Occipital lobe (tissue), 2 donors: ENCODE results near the gene ABHD2. TPM values are rescaled to one million over a fixed set of nuclear protein-coding genes. Genes with fewer than 3 reads are reported as not detected.
"Not testable (repeated sequence)": the region's sequence is repeated elsewhere in the genome, so short reads cannot be mapped to it uniquely, and the experiment has no call there.

ENCODE experiments used
- DNase-seq: peaks from one replicate; lab custom pipeline; 2025; lab: John Stamatoyannopoulos, UW
- total RNA-seq: library from RNA; depleted of rRNA; stranded (reverse); fragments of >200 nt; gene quantifications from one replicate; pipeline ENCODE4 v1.2.3, GENCODE V29; 2014

The ABHD2 gene, protein sequence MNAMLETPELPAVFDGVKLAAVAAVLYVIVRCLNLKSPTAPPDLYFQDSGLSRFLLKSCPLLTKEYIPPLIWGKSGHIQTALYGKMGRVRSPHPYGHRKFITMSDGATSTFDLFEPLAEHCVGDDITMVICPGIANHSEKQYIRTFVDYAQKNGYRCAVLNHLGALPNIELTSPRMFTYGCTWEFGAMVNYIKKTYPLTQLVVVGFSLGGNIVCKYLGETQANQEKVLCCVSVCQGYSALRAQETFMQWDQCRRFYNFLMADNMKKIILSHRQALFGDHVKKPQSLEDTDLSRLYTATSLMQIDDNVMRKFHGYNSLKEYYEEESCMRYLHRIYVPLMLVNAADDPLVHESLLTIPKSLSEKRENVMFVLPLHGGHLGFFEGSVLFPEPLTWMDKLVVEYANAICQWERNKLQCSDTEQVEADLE
- 55.2 TPM for total RNA-seq

DNA sequence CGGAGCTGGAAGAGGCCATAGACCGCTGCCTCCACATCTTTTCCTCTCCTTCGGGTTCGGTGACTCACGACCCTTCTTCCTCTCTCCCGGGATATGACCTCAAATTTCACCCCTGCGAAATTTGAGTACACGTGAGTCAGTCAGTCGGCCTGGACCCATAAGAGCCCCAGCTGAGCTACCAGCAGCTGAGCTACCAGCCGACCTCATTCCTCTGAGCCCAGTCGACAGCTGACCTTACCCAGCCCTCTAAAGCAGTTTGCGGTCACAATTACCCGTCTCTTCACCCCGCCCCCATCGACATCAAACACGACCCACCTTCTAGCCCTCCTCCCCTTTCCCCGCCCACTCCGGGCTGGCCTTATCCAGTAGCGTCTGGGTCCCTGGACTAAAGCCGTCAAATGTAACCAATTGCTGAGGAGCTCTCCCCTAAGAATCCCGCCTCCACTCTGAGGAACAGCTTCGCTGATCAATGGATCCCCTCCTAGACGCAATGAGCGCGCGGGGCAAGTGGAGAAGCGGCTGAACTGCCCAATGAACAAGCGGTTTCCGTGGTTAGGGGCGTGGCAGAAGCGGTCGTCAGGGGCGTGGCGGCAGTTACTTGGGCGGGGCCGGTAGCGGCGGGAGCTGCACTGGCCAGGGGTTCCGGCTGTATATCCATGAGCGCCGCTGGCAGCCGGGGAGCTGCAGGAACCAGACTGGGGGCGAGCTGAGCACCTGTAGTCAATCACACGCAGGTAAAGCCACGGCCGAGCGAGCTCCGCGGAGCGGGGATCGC is at the start of gene ABHD2:
Gene ABHD2, plus strand, starts transcription at position 627 of the 775 bp plus-strand sequence. CDS start 27,872 bp downstream, outside the sequence.
- peak; percentile 100 for DNase-seq

DNA sequence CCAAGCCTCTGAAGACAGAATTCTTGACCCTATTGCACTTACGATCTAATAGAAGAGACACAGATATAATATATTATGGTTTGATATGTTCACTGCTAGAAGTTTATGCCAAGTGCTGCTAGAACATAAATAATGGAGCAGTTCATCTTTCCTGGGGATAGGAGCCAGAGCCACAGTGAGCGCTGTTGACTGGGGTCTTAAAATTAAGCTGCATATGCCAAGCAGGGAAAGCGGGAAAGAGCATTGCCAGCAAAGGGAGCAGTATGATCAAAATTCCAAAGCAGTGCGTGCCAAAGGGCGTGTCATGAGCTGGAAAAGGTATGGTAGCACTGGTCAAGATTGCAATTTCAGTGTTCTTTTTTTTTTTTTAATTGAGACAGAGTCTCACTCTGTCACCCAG is 49.1 kb upstream of the ABHD2 start:
- no peak for DNase-seq

DNA sequence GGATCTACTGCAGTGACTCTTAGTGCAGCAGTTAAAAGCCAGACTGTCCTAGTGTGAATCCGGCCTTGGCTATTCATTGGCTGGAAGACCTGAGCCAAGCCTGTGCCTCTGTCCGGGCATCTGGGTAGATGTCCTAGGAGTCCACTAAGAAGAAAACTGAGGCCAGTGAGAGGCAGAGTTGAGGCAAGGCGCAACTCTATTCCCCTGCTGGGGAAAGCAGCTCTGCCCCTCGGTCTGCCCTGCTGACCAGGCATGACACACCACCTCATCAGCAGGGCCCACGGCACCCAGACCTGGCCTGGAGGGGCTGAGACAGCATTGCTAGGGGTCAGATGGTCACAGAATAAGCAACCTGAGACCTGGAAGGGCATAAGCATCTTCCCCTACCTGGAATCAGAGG is 46.7 kb upstream of the ABHD2 start:
- DNase-seq = no peak

DNA sequence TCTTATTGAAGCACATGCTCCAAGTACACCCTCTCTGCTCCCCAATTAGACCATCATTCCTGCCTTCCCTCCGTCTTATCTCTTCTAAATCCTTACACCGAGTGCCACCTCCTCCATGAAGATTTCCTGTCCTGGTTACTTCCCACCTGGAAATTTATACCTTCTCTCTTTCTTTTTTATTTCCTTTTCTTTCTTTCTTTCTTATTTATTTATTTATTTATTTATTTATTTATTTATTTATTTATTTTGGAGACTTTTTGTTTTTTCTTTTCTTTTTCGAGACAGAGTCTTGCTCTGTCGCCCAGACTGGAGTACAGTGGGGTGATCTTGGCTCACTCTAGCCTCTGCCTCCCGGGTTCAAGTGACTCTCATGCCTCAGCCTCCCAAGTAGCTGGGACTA is 45.9 kb upstream of the ABHD2 start:
- no peak for DNase-seq

DNA sequence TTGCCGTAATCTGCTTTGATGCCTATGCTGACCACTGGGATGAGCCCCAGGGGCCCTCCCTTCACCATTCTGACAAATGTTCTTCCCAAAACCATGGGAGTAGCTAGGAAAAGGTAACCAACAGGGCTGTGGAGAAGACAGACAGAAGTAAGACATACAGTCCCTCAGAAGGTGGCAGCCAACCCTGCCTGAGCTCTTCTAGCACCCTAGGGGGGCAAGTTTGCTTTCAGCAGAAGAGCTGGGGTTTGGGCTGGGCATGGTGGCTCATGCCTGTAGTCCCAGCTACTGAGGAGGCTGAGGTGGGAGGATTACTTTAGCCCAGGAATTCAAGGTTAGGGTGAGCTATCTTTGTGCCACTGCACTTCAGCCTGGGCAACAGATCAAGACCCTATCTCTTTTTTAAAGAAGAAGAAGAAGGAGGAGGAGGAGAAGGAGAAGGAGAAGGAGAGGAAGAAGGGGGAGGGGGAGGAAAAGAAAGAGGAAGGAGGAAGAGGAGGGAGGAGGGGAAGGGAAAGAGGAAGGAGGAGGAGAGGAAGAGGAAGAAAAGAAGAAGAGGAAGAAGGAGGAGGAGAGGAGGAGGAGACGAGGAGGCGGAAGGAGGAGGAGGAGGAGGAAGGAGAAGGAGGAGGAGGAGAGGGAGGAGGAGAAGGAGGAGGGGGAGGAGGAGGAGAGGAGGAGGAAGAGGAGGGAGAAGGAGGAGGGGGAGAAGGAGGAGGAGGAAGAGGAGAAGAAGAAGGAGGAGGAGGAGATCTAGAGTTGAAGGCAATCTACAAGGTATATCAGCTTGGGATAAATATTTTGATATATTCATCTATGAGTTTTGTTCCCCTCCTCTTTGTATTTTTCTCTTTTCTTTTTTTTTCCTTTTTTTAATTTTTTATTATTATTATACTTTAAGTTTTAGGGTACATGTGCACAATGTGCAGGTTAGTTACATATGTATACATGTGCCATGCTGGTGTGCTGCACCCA is 44.9 kb upstream of the ABHD2 start:
- DNase-seq = no peak

DNA sequence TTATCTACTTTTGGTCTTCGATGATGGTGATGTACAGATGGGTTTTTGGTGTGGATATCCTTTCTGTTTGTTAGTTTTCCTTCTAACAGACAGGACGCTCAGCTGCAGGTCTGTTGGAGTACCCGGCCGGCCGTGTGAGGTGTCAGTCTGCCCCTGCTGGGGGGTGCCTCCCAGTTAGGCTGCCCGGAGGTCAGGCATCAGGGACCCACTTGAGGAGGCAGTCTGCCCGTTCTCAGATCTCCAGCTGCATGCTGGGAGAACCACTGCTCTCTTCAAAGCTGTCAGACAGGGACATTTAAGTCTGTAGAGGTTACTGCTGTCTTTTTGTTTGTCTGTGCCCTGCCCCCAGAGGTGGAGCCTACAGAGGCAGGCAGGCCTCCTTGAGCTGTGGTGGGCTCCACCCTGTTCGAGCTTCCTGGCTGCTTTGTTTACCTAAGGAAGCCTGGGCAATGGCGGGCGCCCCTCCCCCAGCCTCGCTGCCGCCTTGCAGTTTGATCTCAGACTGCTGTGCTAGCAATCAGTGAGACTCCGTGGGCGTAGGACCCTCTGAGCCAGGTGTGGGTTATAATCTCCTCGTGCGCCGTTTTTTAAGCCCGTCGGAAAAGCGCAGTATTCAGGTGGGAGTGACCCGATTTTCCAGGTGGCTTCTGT is 39.1 kb upstream of the ABHD2 start:
- DNase-seq = not testable (repeated sequence)

DNA sequence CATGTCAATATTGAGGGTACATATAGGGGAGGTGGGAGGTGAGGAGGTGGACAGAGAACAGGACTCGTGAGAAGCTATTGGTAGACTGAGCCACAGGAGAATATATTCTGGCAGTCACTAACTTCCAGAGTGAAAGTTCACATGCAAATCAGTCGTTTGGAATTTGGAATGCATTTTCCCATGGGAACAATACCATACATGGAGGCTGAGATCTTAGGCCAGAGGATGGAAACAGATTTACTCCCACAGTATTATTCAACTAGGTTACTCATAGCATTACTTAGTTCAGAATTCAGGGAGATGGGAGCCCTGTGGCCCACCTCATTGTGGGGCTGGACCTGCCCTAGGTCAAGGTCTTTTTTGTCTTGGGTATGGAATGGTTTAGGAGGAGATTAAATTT is 36.4 kb upstream of the ABHD2 start:
- DNase-seq = no peak

DNA sequence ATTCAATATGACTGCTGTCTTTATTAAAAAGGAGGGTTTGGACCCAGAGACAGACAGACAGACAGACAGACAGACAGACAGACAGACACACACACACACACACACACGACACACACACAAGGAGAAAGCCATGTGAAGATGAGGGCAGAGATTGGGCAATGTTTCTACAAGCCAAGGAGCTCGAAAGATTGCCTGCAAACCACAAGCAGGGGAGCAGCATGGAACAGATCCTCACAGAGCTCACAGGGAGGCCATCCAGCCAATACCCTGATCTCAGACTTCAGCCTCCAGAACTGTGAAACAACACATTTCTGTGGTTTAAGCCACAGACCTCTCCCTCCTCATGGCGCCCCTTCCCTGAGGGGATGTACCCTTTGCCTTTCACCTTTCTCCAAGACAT is 35.8 kb upstream of the ABHD2 start:
- DNase-seq = no peak

DNA sequence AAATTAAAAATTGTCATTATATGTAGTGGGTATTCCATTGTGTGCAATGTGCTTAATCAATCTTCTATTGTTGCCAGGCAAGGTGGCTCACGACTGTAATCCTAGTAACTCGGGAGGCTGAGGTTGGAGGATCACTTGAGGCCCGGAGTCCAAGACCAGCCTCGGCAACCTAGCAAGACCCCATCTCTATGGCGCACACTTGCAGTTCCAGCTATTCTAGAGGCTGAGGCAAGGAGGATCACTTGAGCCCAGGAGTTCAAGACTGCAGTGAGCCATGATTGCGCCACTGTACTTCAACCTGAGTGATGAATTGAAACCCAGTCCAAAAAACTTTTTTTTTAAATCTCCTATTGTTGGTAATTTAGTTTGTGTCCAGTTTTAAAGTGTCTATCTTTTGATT is 33.4 kb upstream of the ABHD2 start:
- no peak for DNase-seq

DNA sequence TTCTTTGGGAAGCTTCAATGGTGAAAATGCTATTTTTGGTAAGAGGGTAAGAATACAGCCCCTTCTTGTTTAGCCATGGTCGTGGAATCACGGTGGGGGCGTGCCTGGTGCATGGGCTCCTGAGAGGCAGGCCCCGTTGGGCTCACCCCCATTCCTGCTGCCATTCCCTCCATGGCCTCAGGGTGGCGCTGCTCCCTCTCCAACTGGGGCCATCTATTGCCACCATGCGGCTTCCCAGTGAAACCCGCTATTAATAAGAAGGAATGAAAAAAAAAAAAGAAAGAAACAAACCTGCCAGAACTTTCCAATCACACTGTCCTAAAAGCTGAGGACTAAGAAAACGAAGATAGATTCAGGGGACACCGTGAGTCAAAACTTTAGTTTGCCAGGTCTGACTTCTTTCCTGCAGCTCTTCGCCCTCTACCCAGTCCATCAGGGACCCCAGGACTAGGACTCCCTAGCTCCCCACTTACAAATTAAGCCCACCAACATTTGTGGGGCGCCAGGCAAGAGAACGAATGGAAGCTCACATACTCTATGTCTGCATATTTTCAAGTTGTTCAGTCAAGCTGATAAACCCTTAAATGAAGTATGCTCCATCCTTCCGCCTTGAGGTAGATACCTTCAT is 30.6 kb upstream of the ABHD2 start:
- DNase-seq = peak; percentile 56

DNA sequence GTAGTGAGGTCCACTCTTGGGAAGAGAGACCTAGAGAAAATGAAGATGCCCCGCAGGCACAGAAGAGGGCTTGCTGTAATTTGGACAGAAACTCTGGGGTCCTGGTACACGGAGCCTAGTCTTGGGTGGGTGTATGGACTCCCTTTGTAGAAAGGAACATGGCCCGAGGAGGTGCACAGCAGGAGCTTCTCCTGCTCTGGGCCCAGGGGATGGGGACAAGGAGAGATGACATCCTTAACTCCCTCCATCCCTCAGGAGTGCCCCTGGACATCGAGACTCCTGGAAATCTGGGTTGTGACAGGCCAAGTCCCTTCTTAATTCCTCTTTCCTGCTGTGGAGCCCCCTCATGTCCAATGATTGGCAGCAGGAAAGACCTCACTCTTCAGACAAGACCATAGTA is 29.9 kb upstream of the ABHD2 start:
- no peak for DNase-seq

DNA sequence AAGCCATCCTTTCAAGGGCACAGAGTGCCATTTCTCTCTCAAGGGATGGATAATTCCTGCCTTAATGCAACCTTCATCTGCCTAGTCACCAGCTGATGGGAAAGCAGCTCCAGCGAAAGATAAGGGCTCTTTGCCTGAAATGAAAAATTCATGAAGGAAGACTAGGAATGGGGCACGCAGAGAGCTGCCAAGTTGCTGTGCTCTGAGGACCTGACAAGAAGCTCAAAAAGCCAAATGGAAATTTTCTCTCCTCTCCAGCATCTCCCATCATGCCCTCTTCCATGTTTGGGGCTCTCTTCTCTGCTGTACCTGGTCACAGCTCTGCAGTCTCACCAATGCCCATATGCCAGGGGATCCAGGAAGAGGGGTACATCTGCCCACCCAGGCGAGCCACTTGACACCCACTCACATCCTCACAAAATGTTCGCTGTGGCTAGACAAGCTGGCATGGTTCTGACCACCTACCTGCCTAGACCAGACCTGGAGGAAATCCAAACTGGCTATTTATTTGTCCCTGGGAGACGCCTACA is 29.3 kb upstream of the ABHD2 start:
- DNase-seq = peak; percentile 10

DNA sequence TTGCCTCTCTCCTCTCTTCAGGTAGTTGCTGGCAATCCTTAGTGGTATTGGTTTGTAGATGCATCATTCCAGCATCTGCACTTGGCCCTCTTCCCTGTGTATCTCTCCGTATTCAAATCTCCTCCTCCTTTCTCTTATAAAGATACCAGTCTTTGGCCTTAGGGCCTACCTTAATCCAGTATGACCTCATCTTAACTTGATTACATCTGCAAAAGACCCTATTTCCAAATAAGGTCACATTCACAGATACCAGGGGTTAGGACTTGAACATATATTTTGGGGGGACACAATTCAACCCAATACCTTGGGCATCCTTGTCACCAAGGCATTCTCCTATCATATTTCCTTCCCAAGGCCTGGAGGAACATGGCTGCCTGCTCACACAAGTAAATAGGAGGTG is 22.0 kb upstream of the ABHD2 start:
- no peak for DNase-seq

DNA sequence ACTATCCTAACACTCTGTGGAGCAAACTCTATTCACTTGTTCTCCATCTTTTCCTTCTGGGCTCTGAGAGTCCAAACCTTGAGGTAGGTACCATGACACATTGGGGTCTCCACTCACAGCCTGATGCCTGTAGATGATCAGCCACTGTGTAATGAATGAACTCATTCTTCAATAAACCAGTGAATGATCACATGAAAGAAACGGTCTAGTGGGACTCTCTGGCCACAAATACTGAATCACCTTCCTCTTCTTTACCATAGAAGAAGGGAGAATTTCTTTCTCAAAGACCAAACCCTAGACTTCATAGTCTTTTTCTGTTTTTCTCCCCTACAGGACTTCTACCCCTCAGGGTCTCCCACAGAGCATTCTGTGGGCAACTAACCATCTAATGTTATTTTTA is 20.5 kb upstream of the ABHD2 start:
- DNase-seq = no peak

DNA sequence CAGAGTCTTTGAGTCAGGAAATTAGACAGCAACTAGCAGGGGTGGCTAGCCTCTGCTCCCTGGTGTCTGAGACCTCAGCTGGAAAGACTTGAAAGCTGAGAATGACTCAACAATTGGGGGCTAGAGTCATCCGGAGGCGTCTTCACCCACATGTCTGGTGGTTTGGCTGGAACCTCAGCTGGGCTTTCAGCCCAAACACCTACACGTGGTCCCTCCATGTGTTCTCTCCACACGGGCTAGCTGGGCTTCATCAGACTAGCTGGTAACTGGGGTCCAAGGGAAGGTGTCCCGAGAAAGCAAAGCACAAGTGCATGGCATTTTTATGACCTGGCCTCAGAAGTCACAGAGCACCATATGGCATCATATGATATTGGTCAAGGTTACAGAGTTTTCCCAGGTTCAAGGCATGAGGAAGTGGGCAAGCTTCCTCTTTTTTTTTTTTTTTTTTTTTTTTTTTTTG is 19.9 kb upstream of the ABHD2 start:
- DNase-seq = peak; percentile 70

DNA sequence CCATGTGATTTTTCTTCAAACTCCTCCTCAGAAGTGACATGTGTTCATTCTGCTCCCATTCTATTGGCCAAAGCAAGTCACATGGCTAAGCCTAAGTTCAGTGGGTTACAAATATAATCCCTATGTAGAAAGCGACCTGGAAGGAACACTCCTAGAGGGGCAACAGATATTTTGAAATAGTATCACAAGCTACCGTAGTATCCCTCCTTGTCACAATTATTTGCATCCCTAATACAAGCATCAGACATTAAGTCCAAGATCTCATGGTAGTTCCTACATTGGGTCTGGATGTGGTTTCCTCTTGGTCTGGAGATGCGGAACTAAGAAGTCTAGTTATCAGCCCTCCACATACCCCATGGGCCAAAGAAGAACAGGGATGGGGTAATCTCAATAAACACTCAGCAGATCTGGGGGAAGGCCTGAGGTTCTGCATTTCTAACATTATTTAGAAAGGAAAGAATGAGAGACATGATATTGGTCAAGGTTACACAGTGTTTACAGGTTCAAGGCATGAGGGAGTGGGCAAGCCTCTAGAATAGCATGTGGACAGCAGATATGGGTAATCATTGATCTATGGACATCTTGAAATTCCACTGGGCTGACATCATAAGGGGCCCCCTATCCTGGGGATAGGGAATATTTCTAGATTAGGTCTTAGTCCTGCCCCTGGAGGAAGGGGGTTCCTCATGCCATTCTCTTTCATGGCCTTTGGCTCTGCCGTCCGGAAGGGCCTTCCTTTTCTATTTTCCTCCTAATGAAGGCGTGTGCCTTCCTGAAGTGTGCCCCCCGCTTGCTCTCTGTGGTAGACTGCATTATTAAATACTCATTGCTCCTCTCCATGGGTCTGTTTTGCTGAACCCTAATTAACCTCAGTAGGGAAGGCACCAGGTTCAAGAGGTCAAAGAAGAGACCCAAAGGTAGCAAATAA is 17.8 kb upstream of the ABHD2 start:
- DNase-seq = no peak

DNA sequence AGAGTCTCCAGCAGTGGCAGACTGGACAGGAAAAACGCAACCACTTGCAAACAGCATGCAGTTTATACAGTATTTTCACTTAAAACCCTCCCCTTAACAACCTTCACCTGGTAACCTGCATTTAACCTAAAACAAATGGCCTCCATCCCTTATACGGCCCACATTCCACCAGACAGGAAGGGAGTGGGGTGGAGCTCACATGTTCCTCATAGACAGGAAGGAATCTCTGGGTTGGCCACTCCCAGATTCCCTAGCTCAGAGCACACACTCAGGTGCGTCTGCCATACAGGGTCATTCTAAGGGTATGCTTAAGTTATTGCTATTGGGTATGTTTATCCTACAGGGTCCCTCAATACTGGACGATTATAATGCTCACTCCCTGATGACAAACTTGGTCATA is 16.8 kb upstream of the ABHD2 start:
- DNase-seq = no peak

DNA sequence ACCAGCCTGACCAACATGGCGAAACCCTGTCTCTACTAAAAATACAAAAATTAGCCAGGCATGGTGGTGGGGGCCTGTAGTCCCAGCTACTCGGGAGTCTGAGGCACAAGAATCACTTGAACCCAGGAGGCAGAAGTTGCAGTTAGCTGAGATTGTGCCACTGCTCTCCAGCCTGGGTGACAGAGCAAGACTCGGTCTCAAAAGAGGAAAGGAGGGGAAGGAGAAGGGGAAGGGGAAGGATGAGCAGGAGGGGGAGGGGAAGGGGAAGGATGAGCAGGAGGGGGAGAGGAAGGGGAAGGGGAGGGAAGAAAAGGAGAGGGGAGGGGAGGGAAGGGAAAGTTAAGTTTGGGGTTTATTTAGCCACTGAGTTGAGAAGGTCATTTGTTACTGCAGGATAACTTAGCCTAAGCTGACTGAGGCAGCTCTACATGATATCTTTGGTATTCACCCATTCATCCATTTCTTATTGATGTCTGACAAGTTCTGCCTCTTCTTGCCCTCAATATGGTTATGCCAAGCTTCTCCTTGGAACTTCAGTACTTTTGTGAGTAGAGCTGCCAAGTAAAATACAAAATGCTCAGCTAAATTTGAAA is 15.9 kb upstream of the ABHD2 start:
- DNase-seq = no peak
